ENCODE measurements around the gene TMEM19. TPM values are rescaled to one million over a fixed set of nuclear protein-coding genes. Genes with fewer than 3 reads are reported as not detected.
A peak's percentile ranks its signal among the peaks of the same experiment; 100 is the strongest.

Gene TMEM19
- total RNA-seq, 1 donor from 2014 or later: 13.5 TPM

DNA sequence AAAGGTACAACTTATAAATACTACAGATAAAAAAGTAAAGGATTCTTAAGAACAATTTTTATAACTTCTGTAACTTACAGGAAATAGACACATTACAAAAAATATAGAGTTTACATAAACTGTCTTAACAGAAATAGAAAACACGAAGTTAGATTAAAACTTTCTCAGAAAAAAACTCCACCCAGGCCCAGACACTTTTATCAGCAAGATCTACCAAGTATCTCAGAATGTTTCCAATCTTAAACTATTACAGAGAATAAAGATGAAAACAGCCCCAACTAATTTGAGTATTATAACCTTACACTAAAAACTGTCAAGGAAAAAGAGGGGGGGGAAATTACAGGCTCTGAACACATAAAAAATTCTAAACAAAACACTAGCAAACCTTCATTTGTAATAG, 30.4 kb upstream of the TMEM19 start:
- Mint-ChIP-seq H3K4me3 (peak overlapping the region; percentile 65), H3K9me3 (no peaks in the 10 kb centered on the region), H3K4me1 (peaks cover 35% of the 10 kb centered on the region), H3K27ac (peak overlapping the region; percentile 2), H3K27me3 (no peaks in the 10 kb centered on the region), H3K36me3 (ENCODE audit: low read depth) (peaks cover 31% of the 10 kb centered on the region)
- no peak for DNase-seq
- intact Hi-C loops (cut with micrococcal nuclease): loop anchor here (1.0 to 5.0 kb wide), 2 partner anchors 8 to 38 kb away; partner anchors contain the start of gene ZFC3H1

DNA sequence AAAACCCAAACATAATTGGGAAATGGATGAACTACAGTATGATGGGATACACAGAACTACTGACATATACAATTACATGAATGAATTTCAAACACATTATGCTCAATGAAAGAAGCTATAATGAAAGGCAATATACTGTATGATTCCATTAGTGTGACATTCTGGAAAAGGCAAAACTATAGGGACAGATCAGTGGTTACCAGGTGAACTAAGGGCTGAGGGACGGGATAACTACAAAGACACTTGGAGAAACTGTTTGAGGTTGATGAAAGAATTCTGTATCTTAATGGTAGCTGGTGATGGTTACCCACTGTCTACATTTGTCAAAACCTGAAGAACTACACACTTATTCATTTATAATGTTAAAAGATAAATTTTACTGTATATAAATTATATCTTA, 30.0 kb upstream of the TMEM19 start:
- Mint-ChIP-seq H3K4me3 (peak overlapping the region; percentile 65), H3K27ac (peak overlapping the region; percentile 2), H3K27me3 (no peaks in the 10 kb centered on the region), H3K36me3 (ENCODE audit: low read depth) (peaks cover 31% of the 10 kb centered on the region), H3K9me3 (no peaks in the 10 kb centered on the region), H3K4me1 (peaks cover 35% of the 10 kb centered on the region)
- DNase-seq: no peak
- intact Hi-C loops (cut with micrococcal nuclease): loop anchor here (1.0 to 5.0 kb wide), 2 partner anchors 7 to 39 kb away; partner anchors contain the start of gene ZFC3H1

DNA sequence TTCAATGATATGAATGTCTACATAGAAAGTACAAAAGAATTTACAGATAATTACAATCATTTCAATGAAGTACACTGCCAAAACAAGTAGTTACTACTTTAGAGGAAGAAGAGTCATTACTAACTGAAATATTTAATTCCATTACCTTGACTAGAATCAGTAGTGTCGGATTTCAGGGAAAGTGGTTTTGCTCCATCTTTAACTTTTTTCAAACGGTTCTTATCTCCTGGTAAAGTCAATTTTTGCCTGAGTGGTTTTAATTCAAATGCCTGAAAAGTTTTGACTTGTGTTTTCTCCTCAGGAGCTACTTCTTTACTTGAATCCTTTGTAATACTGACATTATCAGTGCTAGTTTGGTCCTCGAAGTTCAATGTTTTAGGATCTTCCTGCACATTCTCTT, 29.1 kb upstream of the TMEM19 start:
- no peak for DNase-seq
- Mint-ChIP-seq H3K4me1 (peaks cover 36% of the 10 kb centered on the region), H3K4me3 (peak overlapping the region; percentile 45), H3K36me3 (ENCODE audit: low read depth) (peaks cover 32% of the 10 kb centered on the region), H3K27ac (no peak overlapping the region), H3K9me3 (no peaks in the 10 kb centered on the region), H3K27me3 (no peaks in the 10 kb centered on the region)
- intact Hi-C loops (cut with micrococcal nuclease): loop anchor here (5.0 kb wide), 1 partner anchor 39 kb away; no protein-coding TSS in a partner anchor

- no peaks in the 10 kb centered on the region for H3K27me3 Mint-ChIP-seq
- H3K36me3 Mint-ChIP-seq (ENCODE audit: low read depth): peaks cover 44% of the 10 kb centered on the region
- DNase-seq: no peak
- intact Hi-C loops (cut with micrococcal nuclease): loop anchor here (1.0 to 2.0 kb wide), 2 partner anchors 20 to 1923 kb away; partner anchors contain the start of gene RAB3IP
- H3K4me1 Mint-ChIP-seq: peaks cover 30% of the 10 kb centered on the region
- H3K9me3 Mint-ChIP-seq: peaks cover 2% of the 10 kb centered on the region
- peak overlapping the region; percentile 99 for H3K27ac Mint-ChIP-seq
- H3K4me3 Mint-ChIP-seq: peak overlapping the region; percentile 97
These were observed 23.8 kb upstream of the TMEM19 start for GRCh38 chr12:71661977-71662530.

- H3K27me3 Mint-ChIP-seq: no peaks in the 10 kb centered on the region
- peak; percentile 90 for DNase-seq
- H3K9me3 Mint-ChIP-seq: peaks cover 6% of the 10 kb centered on the region
- peak overlapping the region; percentile 99 for H3K27ac Mint-ChIP-seq
- peaks cover 30% of the 10 kb centered on the region for H3K4me1 Mint-ChIP-seq
- intact Hi-C loops (cut with micrococcal nuclease): loop anchor here (1.0 to 2.0 kb wide), 5 partner anchors 8 to 1924 kb away; partner anchors contain the start of genes RAB3IP and TBC1D15
- peaks cover 44% of the 10 kb centered on the region for H3K36me3 Mint-ChIP-seq (ENCODE audit: low read depth)
- H3K4me3 Mint-ChIP-seq: peak overlapping the region; percentile 97
These were observed 22.9 kb upstream of the TMEM19 start for GRCh38 chr12:71662849-71663560.

GRCh38 chr12:71663561-71664410, 22.1 kb upstream of the TMEM19 start, which contains the start of the genes THAP2 and ZFC3H1:
Gene THAP2 (plus strand): TSS chr12:71664301. CDS start chr12:71664510, 209 bp downstream.
Gene ZFC3H1 (minus strand): TSS chr12:71663848. CDS start chr12:71663610, 238 bp downstream.
- no peaks in the 10 kb centered on the region for H3K27me3 Mint-ChIP-seq
- H3K4me3 Mint-ChIP-seq: peak within 1 kb of the TSS; percentile 97
- peak; percentile 97 for DNase-seq
- peaks cover 37% of the 10 kb centered on the region for H3K36me3 Mint-ChIP-seq (ENCODE audit: low read depth)
- H3K4me1 Mint-ChIP-seq: peaks cover 29% of the 10 kb centered on the region
- peaks cover 6% of the 10 kb centered on the region for H3K9me3 Mint-ChIP-seq
- H3K27ac Mint-ChIP-seq: peak within 1 kb of the TSS; percentile 99
- intact Hi-C loops (cut with micrococcal nuclease): loop anchor here (1.0 to 2.0 kb wide), 6 partner anchors 8 to 1925 kb away; partner anchors contain the start of genes RAB3IP, TBC1D15 and TMEM19

- peak overlapping the region; percentile 99 for H3K27ac Mint-ChIP-seq
- no peaks in the 10 kb centered on the region for H3K27me3 Mint-ChIP-seq
- peaks cover 6% of the 10 kb centered on the region for H3K9me3 Mint-ChIP-seq
- DNase-seq: no peak
- peaks cover 29% of the 10 kb centered on the region for H3K36me3 Mint-ChIP-seq (ENCODE audit: low read depth)
- H3K4me1 Mint-ChIP-seq: peaks cover 21% of the 10 kb centered on the region
- intact Hi-C loops (cut with micrococcal nuclease): loop anchor here (1.0 kb wide), 2 partner anchors 22 to 91 kb away; partner anchors contain the start of gene TMEM19
- peak overlapping the region; percentile 97 for H3K4me3 Mint-ChIP-seq
These were observed 21.3 kb upstream of the TMEM19 start for GRCh38 chr12:71664411-71665089.

DNA sequence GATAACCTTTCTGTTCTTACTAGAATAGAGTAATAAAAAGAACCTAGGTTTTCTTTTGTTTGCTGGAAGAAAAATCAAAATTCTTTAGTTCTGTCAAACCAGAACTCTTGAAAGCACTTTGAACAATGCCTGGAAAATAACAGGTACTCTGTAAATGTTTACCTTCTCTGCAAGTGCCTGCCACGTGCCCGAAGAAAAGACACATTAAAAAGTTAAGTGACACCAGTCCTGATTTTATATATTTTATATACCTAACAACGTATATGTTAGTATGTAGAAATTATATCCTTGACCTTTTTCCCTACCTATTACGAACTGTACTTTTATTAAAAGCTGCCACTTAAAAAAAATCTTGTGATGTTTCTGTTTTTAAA, 20.8 kb upstream of the TMEM19 start:
- Mint-ChIP-seq H3K4me1 (peaks cover 18% of the 10 kb centered on the region), H3K27me3 (no peaks in the 10 kb centered on the region), H3K36me3 (ENCODE audit: low read depth) (peaks cover 26% of the 10 kb centered on the region), H3K4me3 (peak overlapping the region; percentile 97), H3K27ac (peak overlapping the region; percentile 99), H3K9me3 (peaks cover 6% of the 10 kb centered on the region)
- intact Hi-C loops (cut with micrococcal nuclease): no loop called here
- DNase-seq: no peak

DNA sequence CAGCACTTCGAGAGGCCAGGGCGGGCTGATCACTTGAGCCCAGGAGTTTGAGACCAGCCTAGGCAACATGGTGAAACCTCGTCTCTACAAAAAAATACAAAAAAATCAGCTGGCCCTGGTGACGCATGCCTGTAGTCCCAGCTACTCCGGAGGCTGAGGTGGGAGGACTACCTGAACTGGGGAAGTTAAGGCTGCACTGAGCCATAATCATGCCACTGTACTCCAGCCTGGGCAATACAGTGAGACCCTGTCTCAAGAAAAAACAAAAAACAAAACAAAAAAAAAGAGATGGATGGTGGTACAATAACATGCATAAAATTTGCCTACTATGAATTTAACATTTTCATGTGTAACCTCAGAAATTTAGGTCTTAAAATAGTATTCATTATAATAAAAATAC, 19.6 kb upstream of the TMEM19 start:
- H3K4me1 Mint-ChIP-seq: peaks cover 17% of the 10 kb centered on the region
- H3K27ac Mint-ChIP-seq: no peak overlapping the region
- DNase-seq: no peak
- peaks cover 6% of the 10 kb centered on the region for H3K9me3 Mint-ChIP-seq
- H3K36me3 Mint-ChIP-seq (ENCODE audit: low read depth): peaks cover 23% of the 10 kb centered on the region
- intact Hi-C loops (cut with micrococcal nuclease): no loop called here
- no peaks in the 10 kb centered on the region for H3K27me3 Mint-ChIP-seq
- H3K4me3 Mint-ChIP-seq: no peak overlapping the region

DNA sequence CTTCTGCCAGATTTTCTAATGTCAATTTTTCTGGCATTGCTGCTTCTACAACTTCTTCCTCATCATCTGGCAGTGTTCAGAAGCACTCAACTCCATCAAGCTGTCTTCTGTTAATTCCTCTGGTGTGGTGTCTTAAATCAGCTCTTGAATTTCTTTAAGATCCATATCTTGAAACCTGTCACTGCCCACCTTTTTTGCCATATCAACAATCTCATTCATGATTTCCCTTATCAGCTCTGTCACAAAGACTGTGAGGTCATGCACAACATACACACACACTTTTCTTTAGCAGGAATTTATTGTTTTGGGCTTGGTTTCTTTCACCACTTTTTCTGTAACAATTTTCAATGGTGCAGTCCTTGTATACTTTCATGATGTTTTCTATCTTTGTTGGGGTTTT, 14.6 kb upstream of the TMEM19 start:
- Mint-ChIP-seq H3K9me3 (peaks cover 6% of the 10 kb centered on the region), H3K4me1 (peaks cover 10% of the 10 kb centered on the region), H3K27ac (no peak overlapping the region), H3K36me3 (ENCODE audit: low read depth) (peaks cover 7% of the 10 kb centered on the region), H3K4me3 (no peak overlapping the region), H3K27me3 (peaks cover 2% of the 10 kb centered on the region)
- intact Hi-C loops (cut with micrococcal nuclease): no loop called here
- no peak for DNase-seq

GRCh38 chr12:71671816-71672215, 14.1 kb upstream of the TMEM19 start:
- peaks cover 2% of the 10 kb centered on the region for H3K27me3 Mint-ChIP-seq
- peaks cover 6% of the 10 kb centered on the region for H3K9me3 Mint-ChIP-seq
- no peak overlapping the region for H3K4me3 Mint-ChIP-seq
- peaks cover 10% of the 10 kb centered on the region for H3K4me1 Mint-ChIP-seq
- no peak overlapping the region for H3K27ac Mint-ChIP-seq
- peaks cover 7% of the 10 kb centered on the region for H3K36me3 Mint-ChIP-seq (ENCODE audit: low read depth)
- no peak for DNase-seq
- intact Hi-C loops (cut with micrococcal nuclease): no loop called here

GRCh38 chr12:71682466-71682865, 3.4 kb upstream of the TMEM19 start:
- no peaks in the 10 kb centered on the region for H3K9me3 Mint-ChIP-seq
- H3K4me1 Mint-ChIP-seq: peaks cover 6% of the 10 kb centered on the region
- no peak overlapping the region for H3K27ac Mint-ChIP-seq
- DNase-seq: peak; percentile 25
- no peak overlapping the region for H3K4me3 Mint-ChIP-seq
- H3K27me3 Mint-ChIP-seq: peaks cover 3% of the 10 kb centered on the region
- intact Hi-C loops (cut with micrococcal nuclease): loop anchor here (10.0 kb wide), 1 partner anchor 1438 kb away; the partner anchor contains the start of gene CNOT2
- no peaks in the 10 kb centered on the region for H3K36me3 Mint-ChIP-seq (ENCODE audit: low read depth)

GRCh38 chr12:71683633-71684032, 2.2 kb upstream of the TMEM19 start:
- Mint-ChIP-seq H3K27me3 (peaks cover 3% of the 10 kb centered on the region), H3K36me3 (ENCODE audit: low read depth) (no peaks in the 10 kb centered on the region), H3K27ac (no peak overlapping the region), H3K4me3 (no peak overlapping the region), H3K4me1 (peaks cover 12% of the 10 kb centered on the region), H3K9me3 (no peaks in the 10 kb centered on the region)
- DNase-seq: no peak
- intact Hi-C loops (cut with micrococcal nuclease): loop anchor here (10.0 kb wide), 1 partner anchor 1439 kb away; the partner anchor contains the start of gene CNOT2
